ENCODE measurements around the gene LRRC4C. TPM values are rescaled to one million over a fixed set of nuclear protein-coding genes. Genes with fewer than 3 reads are reported as not detected.

Gene LRRC4C
- total and polyA plus RNA-seq, 7 donors, result 0.98 to 5.4 (median 3.0) TPM; not detected in 1

- no peak for DNase-seq
- Histone ChIP-seq H3K4me1 (no peaks in the 10 kb centered on the region), H3K4me3 (no peak overlapping the region), H3K36me3 (no peaks in the 10 kb centered on the region), H3K27ac (no peak overlapping the region), H3K9me3 (no peaks in the 10 kb centered on the region), H3K27me3 (no peaks in the 10 kb centered on the region)
- no peak for TF ChIP-seq EP300 (IDR thresholded peaks at IDR 0.05)
- TF ChIP-seq CTCF (IDR thresholded peaks at IDR 0.05), result no peak
- TF ChIP-seq POLR2A (IDR thresholded peaks at IDR 0.05), result no peak
- TF ChIP-seq POLR2AphosphoS5 (IDR thresholded peaks at IDR 0.05), result no peak
- intact Hi-C loops (cut with DNase I), result no loop called here
- WGBS, 2 donors, result 86 to 88% methylated on average over 8 of the region's 8 CpGs
Measured at GRCh38 chr11:41274831-41275230, 184.6 kb downstream of the LRRC4C start.

GRCh38 chr11:41273908-41274307 lies 185.5 kb downstream of the LRRC4C start:
- intact Hi-C loops (cut with DNase I), result no loop called here
- DNase-seq, result no peak
- no peaks in the 10 kb centered on the region for H3K27me3 ChIP-seq
- no peaks in the 10 kb centered on the region for H3K9me3 ChIP-seq
- H3K36me3 ChIP-seq, result no peaks in the 10 kb centered on the region
- H3K4me3 ChIP-seq, result no peak overlapping the region
- WGBS, 2 donors, result 81 to 90% methylated on average over 3 of the region's 3 CpGs
- H3K27ac ChIP-seq, result no peak overlapping the region
- no peaks in the 10 kb centered on the region for H3K4me1 ChIP-seq
- TF ChIP-seq POLR2AphosphoS5 (IDR thresholded peaks at IDR 0.05) (no peak), POLR2A (IDR thresholded peaks at IDR 0.05) (no peak), EP300 (IDR thresholded peaks at IDR 0.05) (no peak), CTCF (IDR thresholded peaks at IDR 0.05) (no peak)

- intact Hi-C loops (cut with DNase I), result no loop called here
- Histone ChIP-seq H3K27ac (no peak overlapping the region), H3K4me1 (no peaks in the 10 kb centered on the region), H3K27me3 (no peaks in the 10 kb centered on the region), H3K36me3 (no peaks in the 10 kb centered on the region), H3K9me3 (no peaks in the 10 kb centered on the region), H3K4me3 (no peak overlapping the region)
- TF ChIP-seq POLR2A (IDR thresholded peaks at IDR 0.05), result no peak
- TF ChIP-seq CTCF (IDR thresholded peaks at IDR 0.05), result no peak
- WGBS, 2 donors, result 66 to 80% methylated on average over 5 of the region's 5 CpGs
- DNase-seq, result no peak
Measured at GRCh38 chr11:41267451-41267850, 192.0 kb downstream of the LRRC4C start.

- no peak overlapping the region for H3K4me3 ChIP-seq
- WGBS, 2 donors, result 49 to 58% methylated on average over 3 of the region's 3 CpGs
- H3K27me3 ChIP-seq, result no peaks in the 10 kb centered on the region
- no peaks in the 10 kb centered on the region for H3K9me3 ChIP-seq
- no peak overlapping the region for H3K27ac ChIP-seq
- no peaks in the 10 kb centered on the region for H3K4me1 ChIP-seq
- H3K36me3 ChIP-seq, result no peaks in the 10 kb centered on the region
- intact Hi-C loops (cut with DNase I), result no loop called here
- TF ChIP-seq CTCF (IDR thresholded peaks at IDR 0.05), result no peak
- no peak for TF ChIP-seq POLR2AphosphoS5 (IDR thresholded peaks at IDR 0.05)
- TF ChIP-seq EP300 (IDR thresholded peaks at IDR 0.05), result no peak
- no peak for TF ChIP-seq POLR2A (IDR thresholded peaks at IDR 0.05)
- no peak for DNase-seq
Measured at GRCh38 chr11:41256041-41256440, 203.4 kb downstream of the LRRC4C start.

GRCh38 chr11:41254966-41255365 lies 204.5 kb downstream of the LRRC4C start:
- no peak for DNase-seq
- Histone ChIP-seq H3K9me3 (no peaks in the 10 kb centered on the region), H3K4me1 (no peaks in the 10 kb centered on the region), H3K27ac (no peak overlapping the region), H3K4me3 (no peak overlapping the region), H3K36me3 (no peaks in the 10 kb centered on the region), H3K27me3 (no peaks in the 10 kb centered on the region)
- 39 to 55% methylated on average over 2 of the region's 2 CpGs for WGBS, 2 donors
- TF ChIP-seq EP300 (IDR thresholded peaks at IDR 0.05), result no peak
- no peak for TF ChIP-seq POLR2A (IDR thresholded peaks at IDR 0.05)
- TF ChIP-seq POLR2AphosphoS5 (IDR thresholded peaks at IDR 0.05), result no peak
- TF ChIP-seq CTCF (IDR thresholded peaks at IDR 0.05), result no peak
- intact Hi-C loops (cut with DNase I), result no loop called here
